HG03066 (cell line): ENCODE measurements around the gene ERCC6.

Experiments used
- ATAC-seq: cut with Tn5 transposase; IDR thresholded peaks from one replicate; pipeline ENCODE4 v1.9.1; 2021; ENCODE audit warnings: low read depth; ENCODE audit not compliant: unreplicated experiment

Gene ERCC6

DNA sequence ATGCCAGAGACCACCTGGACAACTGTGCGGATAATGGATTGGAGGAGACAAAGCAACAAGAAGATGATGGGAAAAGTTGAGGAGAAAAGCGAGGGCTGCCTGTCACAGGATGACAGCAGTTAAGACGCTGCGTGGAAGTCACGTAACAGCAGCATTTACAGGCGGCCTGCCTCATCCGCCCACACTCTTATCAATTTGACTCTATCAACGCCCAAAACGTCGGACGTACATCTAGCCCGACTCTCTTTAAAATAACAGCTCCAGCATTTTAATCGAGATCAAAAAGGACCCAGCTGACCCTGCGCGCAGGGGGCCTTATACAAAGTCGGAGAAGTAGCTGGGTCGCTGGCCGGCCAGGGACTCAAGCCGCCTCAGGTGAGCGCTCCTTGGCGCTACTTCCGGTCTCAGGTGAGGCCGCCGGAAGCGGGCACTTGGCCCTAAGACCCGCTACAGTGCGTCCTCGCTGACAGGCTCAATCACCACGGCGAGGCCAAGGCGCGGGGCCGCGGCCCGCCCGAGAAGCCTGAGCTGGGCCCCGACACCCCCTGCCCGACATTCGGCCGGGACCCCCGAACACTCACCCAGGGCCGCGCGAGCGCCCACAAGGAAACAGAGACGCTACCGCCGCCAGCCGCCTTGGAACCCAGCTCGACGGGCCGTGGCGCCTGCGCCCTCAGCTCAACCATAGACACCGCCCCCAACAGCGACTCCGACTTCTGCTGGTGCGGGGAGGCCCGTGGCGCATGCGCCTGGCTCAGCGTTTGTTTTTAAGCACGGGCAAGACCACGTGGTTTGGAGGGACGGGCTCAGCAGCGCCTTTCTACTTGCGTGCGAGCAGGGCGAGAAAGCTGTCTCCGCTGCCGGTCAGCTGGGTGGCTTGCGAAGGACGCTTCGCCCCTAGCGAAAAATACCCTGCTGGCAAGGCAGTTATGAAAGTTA, at the start of gene ERCC6:
Gene ERCC6 (minus strand): TSS at position 741 of the 939 bp plus-strand sequence.
- peak; percentile 74 for ATAC-seq

DNA sequence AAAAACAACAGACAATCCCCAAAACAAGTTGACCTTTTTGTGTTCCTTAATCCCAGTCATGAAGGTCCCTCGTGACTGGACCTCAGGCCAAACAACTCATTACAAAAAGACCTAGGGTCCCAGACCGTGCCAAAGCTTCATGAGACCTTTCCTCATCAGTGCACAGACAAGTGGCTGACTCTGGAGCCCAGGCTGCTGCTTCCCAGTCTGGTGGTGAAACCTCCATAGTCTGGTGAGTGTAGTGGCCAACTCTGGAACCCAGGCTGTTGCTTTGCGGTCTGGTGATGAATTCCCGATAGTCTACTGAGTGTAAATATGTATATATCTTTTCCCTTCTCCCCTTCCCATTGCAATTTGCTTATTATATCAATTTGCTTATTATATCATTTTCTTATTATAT, 49.1 kb upstream of the ERCC6 start:
- no peak for ATAC-seq

DNA sequence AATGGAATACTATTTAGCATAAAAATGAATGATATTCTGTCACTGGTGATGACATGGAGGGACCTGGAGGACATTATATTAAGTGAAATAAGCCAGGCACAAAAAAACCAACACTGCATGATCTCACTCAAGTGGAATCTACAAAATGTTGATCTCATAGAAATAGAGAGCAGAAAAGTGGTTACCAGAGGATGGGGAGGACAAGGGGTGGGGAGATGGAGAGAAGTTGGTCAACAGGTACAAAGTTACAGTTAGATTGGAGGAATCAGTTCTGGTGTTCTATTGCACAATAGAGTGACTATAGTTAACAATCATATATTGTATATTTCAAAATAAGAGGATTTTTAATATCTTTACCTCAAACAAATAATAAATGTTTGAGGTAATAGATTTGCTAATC, 46.5 kb upstream of the ERCC6 start:
- ATAC-seq, result no peak

DNA sequence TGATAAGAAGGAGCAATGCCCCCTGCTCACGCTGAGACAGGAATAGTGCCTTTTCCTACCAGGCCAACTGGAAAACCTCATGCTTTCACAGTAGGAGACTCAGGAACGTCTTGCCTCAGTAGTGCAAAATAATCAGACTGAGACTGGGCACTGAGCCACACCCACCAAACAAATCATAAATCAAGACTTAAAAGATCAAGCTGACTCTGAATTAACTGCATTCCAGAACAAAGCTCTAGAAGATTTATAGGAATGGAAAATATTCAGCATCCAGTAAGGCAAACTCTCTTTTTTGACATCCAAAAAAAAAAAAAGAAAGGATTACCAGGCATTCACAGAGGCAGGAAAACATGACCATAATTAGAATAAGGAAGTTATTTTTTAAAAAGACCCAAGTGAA, 40.7 kb upstream of the ERCC6 start:
- no peak for ATAC-seq

DNA sequence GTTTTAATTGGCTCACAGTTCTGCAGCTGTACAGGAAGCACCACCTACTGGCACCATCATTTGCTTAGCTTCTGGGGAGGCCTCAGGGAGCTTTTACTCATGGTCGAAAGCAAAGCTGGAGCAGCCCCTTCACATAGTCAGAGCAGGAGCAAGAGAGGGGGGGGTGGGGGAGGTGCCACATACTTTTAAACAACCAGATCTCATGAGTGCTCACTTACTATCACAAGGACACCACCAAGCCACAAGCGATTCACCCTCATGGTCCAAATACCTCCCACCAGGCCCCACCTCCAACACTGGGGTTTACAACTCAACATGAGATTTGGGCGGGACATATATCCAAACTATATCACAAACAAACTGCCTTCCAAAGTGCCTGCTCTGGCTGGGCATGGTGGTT, 39.5 kb upstream of the ERCC6 start:
- ATAC-seq, result no peak

DNA sequence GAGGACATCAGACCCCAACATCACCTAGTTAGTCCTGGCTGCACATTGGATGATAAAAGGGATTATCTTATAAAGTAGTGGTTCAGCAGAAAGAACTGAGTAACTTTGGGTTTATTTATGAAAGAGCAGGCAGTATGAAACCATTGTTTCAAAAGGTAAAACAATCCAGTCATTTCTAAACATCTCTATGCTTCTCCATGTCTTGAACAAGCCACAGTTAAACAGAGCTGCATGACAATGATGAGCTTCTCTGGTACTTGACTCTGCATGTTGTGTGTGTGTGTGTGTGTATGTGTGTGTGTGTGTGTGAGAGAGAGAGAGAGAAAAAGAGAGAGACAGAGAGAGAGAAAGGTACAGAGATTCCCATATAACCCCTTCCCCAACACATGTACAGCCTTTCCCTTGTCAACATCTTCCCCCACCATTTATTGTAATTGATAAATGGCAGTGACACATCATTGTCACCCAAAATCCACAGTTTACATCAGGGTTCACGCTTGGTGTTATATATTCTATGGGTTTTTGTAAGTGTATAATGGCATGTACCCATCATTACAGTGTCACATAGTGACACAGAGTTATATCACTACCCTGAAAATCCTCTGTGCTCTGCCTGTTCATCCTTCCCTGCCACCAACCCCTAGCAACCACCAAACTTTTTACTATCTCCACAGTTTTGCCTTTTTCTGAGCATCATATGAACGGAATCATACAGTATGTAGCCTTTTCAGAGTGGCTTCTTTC, 38.4 kb upstream of the ERCC6 start:
- ATAC-seq, result no peak

DNA sequence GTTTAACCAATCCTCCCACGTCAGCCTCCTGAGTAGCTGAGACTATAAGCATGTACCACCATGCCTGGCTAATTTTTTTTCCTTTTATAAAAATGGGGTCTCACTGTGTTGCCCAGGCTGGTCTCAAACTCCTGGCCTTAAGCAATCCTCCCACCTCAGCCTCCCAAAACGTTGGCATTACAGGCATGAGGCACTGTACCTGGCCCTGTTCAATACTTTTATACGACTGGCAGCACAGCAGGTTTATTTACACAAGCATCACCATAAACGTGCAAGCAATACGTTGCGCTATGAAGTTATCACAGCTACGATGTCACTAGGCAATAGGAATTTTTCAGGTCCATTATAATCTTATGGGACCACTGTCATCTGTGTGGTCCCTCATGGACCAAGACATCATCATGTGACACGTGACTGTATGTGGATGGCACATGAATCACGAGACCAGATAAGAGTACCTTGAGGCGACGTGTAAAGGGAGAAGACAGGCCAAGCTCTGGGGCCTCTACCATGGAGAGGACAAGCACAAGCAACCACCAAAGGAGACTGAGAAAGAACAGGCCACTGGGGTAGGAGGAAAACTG, 36.7 kb upstream of the ERCC6 start:
- no peak for ATAC-seq

DNA sequence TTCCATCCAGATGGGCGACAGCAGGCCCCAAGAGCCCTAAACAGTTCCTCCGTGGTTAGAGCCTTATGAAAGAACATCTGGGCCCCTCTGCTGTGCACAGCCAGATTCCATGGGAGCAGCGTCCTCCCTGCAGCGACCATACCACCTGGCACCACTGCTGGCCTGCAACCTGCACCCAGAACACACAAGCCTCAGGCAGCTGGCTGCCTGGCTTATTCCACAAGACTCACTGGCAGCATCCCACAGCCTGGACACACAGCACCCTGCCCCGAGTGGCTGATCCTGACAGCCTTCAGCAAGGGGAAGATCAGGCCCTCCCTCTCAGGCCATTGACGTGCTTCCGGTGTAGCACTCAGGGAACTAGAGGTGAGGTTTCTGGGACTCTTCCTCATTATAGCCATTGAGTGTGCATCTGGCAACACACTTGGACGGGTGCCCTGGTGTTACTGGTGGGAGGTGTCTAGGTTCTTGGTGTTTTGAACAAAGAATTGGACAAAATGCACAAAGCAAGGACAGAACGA, 33.7 kb upstream of the ERCC6 start:
- no peak for ATAC-seq

DNA sequence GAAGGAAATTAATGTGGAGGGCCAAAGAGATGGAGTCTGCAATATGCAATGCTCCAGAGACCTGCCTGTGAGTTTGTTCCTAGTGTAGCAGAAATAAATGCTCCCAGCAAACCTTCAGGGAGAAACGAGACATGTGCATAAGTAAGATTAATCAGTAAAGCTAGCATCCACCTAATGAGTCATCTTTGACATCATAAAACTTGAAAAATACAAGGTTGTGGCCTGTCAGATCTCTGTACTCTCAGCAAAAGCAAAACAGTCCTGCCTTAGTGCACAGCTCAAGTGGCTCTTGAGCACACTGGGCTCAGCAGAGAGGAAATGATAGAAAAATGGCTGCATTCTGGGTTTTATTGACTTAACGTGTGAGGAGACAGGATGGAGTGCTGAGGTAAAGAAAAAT, 32.5 kb upstream of the ERCC6 start:
- ATAC-seq, result no peak

DNA sequence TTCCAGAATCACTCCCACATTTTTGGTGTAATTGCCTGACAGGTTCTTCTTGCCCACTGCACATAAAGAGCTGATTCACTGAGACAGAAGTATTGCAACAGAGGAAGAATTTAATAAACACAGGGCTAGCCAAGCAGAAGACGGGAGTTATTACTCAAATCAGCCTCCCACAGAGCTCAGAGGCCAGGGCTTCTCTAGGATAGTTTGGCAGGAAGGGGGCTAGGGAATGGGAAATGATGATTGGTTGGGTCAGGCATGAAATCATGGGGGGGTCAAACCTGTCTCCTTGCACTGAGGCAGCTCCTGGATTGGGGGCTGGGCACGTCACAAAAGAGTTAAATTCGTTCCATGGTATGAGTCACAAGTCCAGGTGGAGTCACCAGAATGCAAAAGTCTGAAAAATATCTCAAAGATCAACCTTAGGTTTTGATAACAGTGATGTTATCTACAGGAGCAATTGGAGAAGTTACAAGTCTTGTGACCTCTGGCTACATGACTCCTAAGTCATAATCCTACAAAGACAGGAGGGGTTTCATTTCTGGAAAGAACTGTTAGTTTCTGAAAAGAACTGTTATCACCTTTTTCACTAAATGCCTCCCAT, 30.2 kb upstream of the ERCC6 start:
- ATAC-seq, result no peak

DNA sequence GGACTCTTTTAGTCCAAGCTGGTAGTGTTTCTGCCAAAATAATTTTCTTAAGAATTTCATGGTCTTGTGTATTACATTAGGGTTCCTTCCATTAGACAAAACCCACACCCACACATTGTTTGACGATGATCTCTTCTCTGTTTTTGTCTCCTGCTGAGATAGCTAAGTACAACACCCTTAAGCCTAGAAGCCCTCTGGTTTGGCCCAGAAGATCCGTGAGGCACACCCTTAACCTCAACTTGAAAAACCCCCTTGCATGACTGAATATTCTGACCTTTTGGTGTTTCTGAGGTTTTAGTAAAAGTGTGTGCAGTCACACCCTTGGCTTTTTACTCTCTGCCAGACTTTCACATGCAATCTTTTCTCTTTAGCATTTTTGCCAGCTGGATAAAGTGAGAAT, 29.3 kb upstream of the ERCC6 start:
- ATAC-seq, result no peak

DNA sequence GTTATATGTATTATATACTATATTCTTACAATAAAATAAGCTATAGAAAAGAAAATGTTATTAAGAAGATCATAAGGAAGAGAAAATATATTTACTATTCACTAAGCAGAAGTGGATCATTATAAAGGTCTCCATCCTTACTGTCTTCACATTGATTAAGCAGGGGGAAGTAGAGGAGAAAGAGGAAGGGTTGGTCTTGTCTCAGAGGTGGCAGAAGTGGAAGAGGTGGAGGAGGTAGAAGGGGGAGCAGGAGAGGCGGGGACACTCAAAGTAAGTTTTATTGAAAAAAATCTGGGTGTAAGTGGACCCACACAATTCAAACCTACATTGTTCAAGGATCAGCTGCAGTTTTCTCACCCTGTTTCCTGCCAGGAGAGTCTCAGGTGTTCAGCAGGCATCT, 28.9 kb upstream of the ERCC6 start:
- ATAC-seq, result no peak

DNA sequence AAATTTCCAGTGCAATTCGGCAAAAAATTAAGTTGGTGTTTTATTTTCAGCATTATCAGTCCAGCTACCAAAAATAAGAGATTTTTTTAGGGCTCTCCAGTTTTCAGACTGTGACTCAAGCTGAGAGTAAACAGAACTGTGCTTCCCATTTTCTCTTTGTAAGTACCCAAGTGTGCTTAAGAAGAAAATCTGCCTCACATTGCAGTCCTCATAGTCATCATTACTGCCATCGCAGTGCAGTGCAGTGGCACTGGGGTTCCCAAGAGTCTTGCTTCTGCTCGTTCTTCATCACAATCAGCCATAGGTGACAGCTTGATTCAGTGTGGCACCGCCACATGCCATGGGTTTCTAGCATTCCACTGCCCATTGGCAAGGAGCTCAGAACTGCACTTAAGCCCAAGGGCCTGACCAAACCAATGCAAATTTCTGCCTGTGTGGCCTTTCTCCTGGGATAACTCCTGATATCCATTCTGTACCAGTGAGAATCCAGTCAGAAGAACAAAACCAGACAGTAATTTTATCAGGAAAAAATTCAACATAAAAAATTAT, 25.6 kb upstream of the ERCC6 start:
- ATAC-seq, result no peak

DNA sequence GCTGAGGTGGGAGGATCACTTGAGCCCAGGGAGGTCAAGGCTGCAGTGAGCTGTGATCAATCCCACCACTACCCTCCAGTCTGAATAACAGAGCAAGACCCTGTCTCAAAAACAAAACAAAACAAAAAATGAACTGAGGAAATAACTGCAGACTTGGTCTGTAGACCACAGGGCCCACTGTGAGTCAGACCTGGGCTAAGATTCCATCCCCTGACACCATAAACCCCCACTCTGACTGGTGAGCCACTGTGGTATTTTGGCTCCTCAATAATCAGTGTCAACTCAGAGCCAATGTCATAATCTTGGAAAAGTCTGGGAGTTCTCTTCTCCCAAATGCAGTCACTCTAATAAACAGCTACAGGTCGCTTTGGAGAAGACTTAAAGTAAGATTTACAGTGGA, 24.0 kb upstream of the ERCC6 start:
- no peak for ATAC-seq

DNA sequence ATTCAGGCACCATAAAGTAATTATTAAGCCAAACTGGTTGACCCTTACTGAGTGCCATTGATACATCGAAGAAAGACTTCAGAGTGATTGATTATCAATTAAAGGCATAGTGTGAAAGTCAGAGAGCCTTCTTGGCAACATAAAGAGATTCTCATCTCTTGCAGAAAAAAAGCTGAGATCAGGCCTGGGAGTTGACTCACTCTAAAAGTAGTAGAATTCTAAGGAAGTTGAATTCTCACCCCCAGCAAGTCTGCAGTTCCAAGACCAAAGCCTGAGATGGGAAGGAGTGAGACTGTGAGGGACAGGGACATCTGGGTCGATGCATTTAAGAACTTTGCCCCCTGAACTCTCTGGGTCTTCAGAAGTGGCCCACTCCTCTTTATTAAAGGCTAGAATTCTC, 21.6 kb upstream of the ERCC6 start:
- no peak for ATAC-seq

DNA sequence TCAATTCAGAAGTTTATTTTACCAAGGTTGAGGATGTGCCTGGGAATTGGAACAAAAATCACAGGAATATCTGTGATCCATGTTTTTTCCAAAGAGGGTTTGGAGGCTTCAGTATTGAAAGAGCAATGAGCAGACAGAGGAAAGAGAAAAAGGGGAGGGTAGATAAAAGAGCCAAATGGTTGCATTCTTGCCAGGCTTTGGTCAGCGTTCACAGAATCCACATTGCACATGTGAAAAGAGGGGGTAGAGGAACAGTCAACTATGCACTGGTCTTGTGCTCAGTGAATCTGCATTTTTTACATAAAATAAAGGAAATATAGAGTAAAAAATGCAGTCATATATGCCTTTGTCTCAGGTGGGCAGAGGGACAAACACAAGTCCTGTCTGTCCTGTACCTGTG, 20.6 kb upstream of the ERCC6 start:
- no peak for ATAC-seq

DNA sequence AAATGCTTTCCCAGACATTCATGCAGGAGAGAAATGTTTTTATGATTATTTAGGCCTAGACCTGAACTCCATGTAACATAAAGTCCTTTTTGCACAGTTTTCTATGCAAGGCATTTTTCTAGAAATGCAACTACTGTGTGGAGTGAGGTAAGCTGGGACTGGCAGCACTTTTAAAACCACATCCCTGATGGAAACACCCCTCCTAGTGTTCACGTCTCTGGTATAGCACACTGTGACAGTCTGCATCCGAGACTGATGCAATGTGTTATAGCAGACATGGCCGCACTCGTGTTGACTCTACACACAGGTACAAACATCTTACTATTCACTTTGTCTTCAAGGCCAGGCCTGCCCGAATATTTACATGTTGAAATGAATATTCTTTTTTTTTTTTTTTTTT, 19.3 kb upstream of the ERCC6 start:
- no peak for ATAC-seq

DNA sequence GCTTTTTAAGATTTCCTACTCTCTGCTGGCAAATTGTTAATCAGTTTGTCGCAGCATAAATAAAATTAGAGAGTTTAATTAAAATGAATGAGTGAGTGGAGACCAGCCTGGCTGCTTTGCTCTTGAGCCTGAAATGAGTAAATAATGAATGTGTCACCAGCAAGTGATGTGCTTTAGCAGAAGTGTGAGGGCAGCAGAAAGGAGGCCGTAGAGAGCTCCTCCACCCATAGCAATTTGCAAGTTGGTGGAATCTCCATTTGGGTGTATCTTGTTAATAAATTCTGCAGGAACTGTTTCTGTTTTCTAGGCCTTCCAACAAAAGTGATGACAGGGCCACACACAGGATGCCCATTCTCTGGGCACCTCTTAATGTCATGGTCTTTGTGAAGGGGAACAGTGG, 18.8 kb upstream of the ERCC6 start:
- no peak for ATAC-seq

DNA sequence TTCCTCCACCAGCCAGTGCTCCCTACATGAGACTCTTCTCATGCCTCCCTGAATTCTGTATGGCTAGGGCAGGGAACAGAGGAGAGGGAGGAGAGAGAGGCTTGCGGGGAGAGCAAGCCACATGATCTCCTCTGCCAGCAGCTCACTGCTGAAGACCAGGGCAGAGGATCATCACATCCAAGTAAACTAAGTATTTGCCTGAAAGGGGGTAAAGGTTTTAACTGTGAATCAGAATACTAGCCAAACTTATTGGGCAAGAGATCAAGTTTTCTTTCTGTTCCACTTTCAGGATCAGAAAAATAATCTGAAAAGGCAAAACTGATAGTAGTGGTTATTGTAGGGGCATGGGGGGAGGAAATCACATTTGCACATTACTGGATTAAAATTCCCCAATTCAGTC, 17.8 kb upstream of the ERCC6 start:
- ATAC-seq, result no peak

DNA sequence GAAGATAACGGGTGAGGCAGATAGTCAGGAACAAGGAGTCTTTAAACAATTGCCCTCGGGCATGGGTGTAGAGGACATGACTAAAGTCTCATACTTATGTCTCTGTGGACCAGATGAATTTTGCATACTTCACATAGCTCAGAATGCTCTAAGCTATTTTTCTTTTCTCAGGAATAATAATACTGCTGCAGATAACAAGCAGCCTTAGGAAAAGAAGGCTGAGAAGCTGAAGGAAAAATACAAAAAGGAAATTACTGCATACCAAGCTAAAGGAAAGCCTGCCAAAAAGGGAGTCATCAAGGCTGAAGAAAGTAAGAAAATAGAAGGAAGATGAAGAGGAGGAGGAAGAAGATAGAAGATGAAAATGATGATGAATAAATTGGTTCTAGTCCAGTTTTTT, 13.4 kb upstream of the ERCC6 start:
- ATAC-seq, result no peak

DNA sequence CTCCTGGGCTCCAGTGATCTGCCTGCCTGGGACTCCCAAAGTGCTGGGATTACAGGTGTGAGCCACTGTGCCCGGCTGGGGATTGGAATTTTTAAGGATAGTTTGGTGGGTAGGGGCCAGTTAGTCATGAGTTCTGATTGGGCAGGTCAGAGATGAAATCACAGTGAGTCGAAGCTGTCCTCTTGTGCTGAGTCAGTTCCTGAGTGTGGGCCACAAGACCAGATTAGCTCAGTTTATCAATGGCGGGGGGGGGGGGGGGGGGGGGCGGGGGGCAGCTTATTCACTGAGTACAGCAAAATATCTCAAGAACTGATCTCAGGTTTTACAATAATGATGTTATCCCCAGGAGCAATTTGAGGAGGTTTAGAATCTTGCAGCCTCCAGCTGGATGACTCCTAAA, 11.6 kb upstream of the ERCC6 start:
- no peak for ATAC-seq
